ENCODE measurements around the gene KANSL1.

Gene KANSL1

DNA sequence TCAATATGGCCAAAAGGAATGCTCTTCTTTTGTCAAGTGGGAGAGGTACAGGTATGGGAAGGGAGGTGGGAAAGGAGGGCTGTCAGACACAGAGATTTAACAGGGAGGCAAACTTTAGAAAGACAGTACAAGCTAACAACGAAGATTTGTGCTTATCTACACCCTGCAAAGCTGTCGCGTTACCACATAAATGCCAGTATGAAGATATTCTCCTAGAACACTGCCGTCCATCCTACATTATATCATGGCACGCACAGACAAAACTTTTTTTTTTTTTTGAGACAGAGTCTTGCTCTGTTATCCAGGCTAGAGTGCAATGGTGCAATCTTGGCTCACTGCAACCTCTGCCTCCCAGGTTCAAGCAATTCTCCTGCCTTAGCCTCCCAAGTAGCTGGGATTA lies 143.6 kb downstream of the KANSL1 start:
- TF ChIP-seq EGR1 (IDR thresholded peaks at IDR 0.05) (no peak), EP300 (IDR thresholded peaks at IDR 0.05; ENCODE audit: borderline replicate concordance) (no peak), CREB1 (IDR thresholded peaks at IDR 0.05; ENCODE audit: low read depth) (no peak), ZBTB7A (IDR thresholded peaks at IDR 0.05; ENCODE audit: low read depth) (no peak), TCF12 (IDR thresholded peaks at IDR 0.05; ENCODE audit: low read depth) (no peak), FOXM1 (IDR thresholded peaks at IDR 0.05; ENCODE audit: borderline replicate concordance, low read depth) (no peak), YY1 (IDR thresholded peaks at IDR 0.05; ENCODE audit: low read depth) (no peak), NFIC (IDR thresholded peaks at IDR 0.05) (no peak), TAF1 (IDR thresholded peaks at IDR 0.05; ENCODE audit: low read depth) (no peak), RAD21 (IDR thresholded peaks at IDR 0.05; ENCODE audit: low read depth) (no peak), TEAD4 (IDR thresholded peaks at IDR 0.05) (no peak), CEBPB (IDR thresholded peaks at IDR 0.05) (no peak)
- TF ChIP-seq, protein P1, sequence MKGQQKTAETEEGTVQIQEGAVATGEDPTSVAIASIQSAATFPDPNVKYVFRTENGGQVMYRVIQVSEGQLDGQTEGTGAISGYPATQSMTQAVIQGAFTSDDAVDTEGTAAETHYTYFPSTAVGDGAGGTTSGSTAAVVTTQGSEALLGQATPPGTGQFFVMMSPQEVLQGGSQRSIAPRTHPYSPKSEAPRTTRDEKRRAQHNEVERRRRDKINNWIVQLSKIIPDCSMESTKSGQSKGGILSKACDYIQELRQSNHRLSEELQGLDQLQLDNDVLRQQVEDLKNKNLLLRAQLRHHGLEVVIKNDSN (IDR thresholded peaks at IDR 0.05): no peak
- TF ChIP-seq, protein P2, sequence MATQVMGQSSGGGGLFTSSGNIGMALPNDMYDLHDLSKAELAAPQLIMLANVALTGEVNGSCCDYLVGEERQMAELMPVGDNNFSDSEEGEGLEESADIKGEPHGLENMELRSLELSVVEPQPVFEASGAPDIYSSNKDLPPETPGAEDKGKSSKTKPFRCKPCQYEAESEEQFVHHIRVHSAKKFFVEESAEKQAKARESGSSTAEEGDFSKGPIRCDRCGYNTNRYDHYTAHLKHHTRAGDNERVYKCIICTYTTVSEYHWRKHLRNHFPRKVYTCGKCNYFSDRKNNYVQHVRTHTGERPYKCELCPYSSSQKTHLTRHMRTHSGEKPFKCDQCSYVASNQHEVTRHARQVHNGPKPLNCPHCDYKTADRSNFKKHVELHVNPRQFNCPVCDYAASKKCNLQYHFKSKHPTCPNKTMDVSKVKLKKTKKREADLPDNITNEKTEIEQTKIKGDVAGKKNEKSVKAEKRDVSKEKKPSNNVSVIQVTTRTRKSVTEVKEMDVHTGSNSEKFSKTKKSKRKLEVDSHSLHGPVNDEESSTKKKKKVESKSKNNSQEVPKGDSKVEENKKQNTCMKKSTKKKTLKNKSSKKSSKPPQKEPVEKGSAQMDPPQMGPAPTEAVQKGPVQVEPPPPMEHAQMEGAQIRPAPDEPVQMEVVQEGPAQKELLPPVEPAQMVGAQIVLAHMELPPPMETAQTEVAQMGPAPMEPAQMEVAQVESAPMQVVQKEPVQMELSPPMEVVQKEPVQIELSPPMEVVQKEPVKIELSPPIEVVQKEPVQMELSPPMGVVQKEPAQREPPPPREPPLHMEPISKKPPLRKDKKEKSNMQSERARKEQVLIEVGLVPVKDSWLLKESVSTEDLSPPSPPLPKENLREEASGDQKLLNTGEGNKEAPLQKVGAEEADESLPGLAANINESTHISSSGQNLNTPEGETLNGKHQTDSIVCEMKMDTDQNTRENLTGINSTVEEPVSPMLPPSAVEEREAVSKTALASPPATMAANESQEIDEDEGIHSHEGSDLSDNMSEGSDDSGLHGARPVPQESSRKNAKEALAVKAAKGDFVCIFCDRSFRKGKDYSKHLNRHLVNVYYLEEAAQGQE (IDR thresholded peaks at IDR 0.05; ENCODE audit: low read depth): no peak
- TF ChIP-seq, protein P3, sequence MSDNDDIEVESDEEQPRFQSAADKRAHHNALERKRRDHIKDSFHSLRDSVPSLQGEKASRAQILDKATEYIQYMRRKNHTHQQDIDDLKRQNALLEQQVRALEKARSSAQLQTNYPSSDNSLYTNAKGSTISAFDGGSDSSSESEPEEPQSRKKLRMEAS (IDR thresholded peaks at IDR 0.05): no peak

DNA sequence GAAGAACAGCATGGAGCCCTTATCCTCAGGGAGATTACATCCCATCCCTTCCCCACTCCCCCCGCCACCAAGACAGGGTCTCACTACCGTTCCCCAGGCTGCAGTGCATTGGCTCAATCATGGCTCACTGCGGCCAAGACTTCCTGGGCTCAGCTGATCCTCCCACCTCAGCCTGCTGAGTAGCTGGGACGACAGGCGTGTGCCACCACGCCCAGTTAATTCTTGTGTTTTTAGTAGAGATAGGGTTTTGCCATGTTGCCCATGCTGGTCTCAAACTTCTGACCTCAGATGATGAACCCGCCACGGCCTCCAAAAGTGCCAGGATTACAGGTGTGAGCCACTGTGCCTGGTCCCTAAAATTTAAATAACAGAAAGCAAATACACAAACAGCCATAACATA lies 145.4 kb downstream of the KANSL1 start:
- TF ChIP-seq FOXM1 (IDR thresholded peaks at IDR 0.05; ENCODE audit: borderline replicate concordance, low read depth) (no peak), NFIC (IDR thresholded peaks at IDR 0.05) (no peak), TEAD4 (IDR thresholded peaks at IDR 0.05) (no peak), ZBTB7A (IDR thresholded peaks at IDR 0.05; ENCODE audit: low read depth) (no peak), CREB1 (IDR thresholded peaks at IDR 0.05; ENCODE audit: low read depth) (no peak), RAD21 (IDR thresholded peaks at IDR 0.05; ENCODE audit: low read depth) (no peak)
- TF ChIP-seq, protein P1 (IDR thresholded peaks at IDR 0.05): no peak
- TF ChIP-seq, protein P3 (IDR thresholded peaks at IDR 0.05): no peak
- TF ChIP-seq, protein P2 (IDR thresholded peaks at IDR 0.05; ENCODE audit: low read depth): no peak

DNA sequence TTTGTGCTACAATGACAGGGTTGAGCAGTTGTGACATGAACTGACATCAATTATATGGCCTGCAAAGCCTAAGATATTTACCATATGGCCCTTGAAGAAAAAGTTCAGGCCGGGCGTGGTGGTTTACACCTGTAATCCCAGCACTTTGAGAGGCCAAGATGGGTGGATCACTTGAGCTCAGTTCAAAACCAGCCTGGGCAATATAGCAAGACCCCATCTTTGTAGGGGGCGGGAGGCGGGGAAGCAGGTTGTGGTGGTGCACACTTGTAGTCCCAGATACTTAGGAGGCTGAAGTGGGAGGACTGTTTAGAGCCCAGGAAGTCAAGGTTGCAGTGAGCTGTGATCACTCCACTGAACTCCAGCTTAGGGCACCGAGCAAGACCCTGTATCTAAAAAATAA lies 145.8 kb downstream of the KANSL1 start:
- no peak for TF ChIP-seq CREB1 (IDR thresholded peaks at IDR 0.05; ENCODE audit: low read depth)
- no peak for TF ChIP-seq TEAD4 (IDR thresholded peaks at IDR 0.05)
- no peak for TF ChIP-seq RAD21 (IDR thresholded peaks at IDR 0.05; ENCODE audit: low read depth)
- no peak for TF ChIP-seq TAF1 (IDR thresholded peaks at IDR 0.05; ENCODE audit: low read depth)
- TF ChIP-seq NFIC (IDR thresholded peaks at IDR 0.05): no peak
- TF ChIP-seq ZBTB7A (IDR thresholded peaks at IDR 0.05; ENCODE audit: low read depth): no peak
- TF ChIP-seq, protein P2 (IDR thresholded peaks at IDR 0.05; ENCODE audit: low read depth): no peak
- TF ChIP-seq TCF12 (IDR thresholded peaks at IDR 0.05; ENCODE audit: low read depth): no peak
- TF ChIP-seq EGR1 (IDR thresholded peaks at IDR 0.05): no peak

DNA sequence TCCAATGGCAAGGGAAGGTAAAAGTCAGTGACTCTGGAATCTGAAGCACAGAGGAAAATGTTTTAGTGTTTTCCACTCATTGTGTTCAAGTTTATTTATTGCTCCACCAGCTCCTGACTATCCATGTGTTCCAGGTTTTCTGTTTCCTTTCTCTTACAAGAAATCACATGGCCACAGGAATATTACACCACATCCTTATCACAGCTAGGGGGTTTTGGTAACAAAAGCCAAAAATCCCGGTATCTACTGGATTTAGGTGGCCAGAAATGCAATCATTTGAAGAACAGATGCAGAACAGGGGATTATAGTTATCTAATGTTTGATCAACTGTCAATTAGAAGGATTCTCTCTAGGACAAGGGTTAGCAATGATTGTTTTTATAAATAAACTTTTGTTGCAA lies 146.3 kb downstream of the KANSL1 start:
- TF ChIP-seq, protein P2 (IDR thresholded peaks at IDR 0.05; ENCODE audit: low read depth): no peak
- TF ChIP-seq ZBTB7A (IDR thresholded peaks at IDR 0.05; ENCODE audit: low read depth) (no peak), TAF1 (IDR thresholded peaks at IDR 0.05; ENCODE audit: low read depth) (no peak), FOXM1 (IDR thresholded peaks at IDR 0.05; ENCODE audit: borderline replicate concordance, low read depth) (no peak), TEAD4 (IDR thresholded peaks at IDR 0.05) (no peak), TCF12 (IDR thresholded peaks at IDR 0.05; ENCODE audit: low read depth) (no peak), CEBPB (IDR thresholded peaks at IDR 0.05) (no peak), EGR1 (IDR thresholded peaks at IDR 0.05) (no peak), CREB1 (IDR thresholded peaks at IDR 0.05; ENCODE audit: low read depth) (no peak), NFIC (IDR thresholded peaks at IDR 0.05) (no peak), EP300 (IDR thresholded peaks at IDR 0.05; ENCODE audit: borderline replicate concordance) (no peak), RAD21 (IDR thresholded peaks at IDR 0.05; ENCODE audit: low read depth) (no peak)
- TF ChIP-seq, protein P3 (IDR thresholded peaks at IDR 0.05): no peak
- TF ChIP-seq, protein P1 (IDR thresholded peaks at IDR 0.05): no peak
